C4-2B (cell line): ENCODE results near the gene METTL21A.

Experiments
- CTCF ChIP-seq: fragments of 450-650 bp; conservative IDR thresholded peaks from 2 replicates; pipeline ENCODE4 v1.5.1; 2017; ENCODE audit warnings: mild to moderate bottlenecking
- ZFX ChIP-seq: fragments of 450-650 bp; IDR thresholded peaks from 2 replicates; pipeline ENCODE4 v1.6.1; 2017

- TF ChIP-seq CTCF, result no peak
- TF ChIP-seq ZFX, result no peak
Measured at GRCh38 chr2:207606829-207607228, 18.4 kb downstream of the METTL21A start.
